HG03025 (cell line): ENCODE results near the gene ACOXL.

ENCODE experiments used
- ATAC-seq: cut with Tn5 transposase; IDR thresholded peaks from one replicate; pipeline ENCODE4 v1.9.1; 2021; ENCODE audit warnings: mild to moderate bottlenecking, moderate library complexity; ENCODE audit not compliant: unreplicated experiment, low FRiP score

The ACOXL gene

GRCh38 chr2:110903548-110903947, 171.2 kb downstream of the ACOXL start:
- ATAC-seq: no peak

DNA sequence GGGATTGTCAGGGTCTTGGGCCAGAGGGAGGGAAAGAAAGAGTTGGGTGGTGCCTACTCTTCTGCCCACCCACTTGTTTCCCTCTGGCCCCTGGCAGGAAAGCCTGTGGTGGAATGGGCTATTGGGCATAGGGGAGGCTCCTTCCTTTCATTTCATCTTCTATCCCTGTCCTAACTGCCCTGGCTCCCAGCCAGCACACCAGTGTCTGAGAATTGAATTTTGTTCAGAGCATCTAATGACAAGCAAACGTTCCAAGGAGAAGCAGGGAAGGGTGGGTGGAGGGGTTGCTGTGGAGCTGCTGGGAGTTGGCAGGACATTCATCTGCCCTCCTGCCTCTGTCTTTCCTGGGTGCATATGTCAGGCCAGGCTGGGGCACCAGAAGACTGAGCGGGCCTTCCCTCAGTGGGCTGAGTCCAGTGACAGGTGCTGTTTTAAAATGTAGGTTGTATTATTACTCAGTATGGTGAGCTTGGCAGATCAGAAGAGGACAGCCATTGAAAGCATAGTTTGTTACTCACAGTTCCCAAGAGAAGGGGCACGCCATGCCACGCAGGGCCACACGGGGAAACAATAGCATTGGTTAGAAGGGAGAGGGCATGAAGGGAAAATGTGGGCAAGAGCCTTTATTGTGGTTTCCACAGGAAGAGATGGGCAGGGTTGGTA, 171.9 kb downstream of the ACOXL start:
- no peak for ATAC-seq

GRCh38 chr2:110904779-110905148, 172.4 kb downstream of the ACOXL start:
- ATAC-seq: no peak

- no peak for ATAC-seq
Observed at GRCh38 chr2:110905217-110905616, 172.8 kb downstream of the ACOXL start.

- ATAC-seq: no peak
Observed at GRCh38 chr2:110906613-110907298, 174.4 kb downstream of the ACOXL start.

GRCh38 chr2:110909501-110909900, 177.1 kb downstream of the ACOXL start:
- ATAC-seq: no peak

GRCh38 chr2:110910423-110910822, 178.1 kb downstream of the ACOXL start:
- ATAC-seq: no peak

GRCh38 chr2:110919738-110920137, 187.4 kb downstream of the ACOXL start:
- no peak for ATAC-seq

- no peak for ATAC-seq
Observed at GRCh38 chr2:110925479-110925878, 193.1 kb downstream of the ACOXL start.

DNA sequence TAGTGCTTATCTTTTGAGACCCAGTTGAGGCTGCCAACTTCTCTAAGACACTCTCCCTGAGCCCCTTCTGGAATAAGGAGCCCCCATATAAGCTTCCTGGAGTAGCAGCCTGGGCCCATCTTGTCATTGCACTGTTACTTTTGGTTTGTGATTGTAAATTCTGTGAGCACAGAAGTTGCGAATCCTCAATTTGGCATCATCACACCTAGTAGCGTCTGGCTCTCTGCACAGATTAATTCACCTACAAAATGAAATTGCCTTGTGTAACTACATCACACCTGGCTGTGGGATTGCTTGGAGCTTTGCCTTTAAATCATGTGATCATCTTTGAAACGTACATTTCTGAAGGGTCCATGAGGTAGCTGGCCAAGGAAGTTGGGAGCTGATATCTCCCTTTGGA, 195.2 kb downstream of the ACOXL start:
- ATAC-seq: no peak

- no peak for ATAC-seq
Observed at GRCh38 chr2:110929528-110929927, 197.2 kb downstream of the ACOXL start.

- ATAC-seq: no peak
Observed at GRCh38 chr2:110931648-110932047, 199.3 kb downstream of the ACOXL start.

DNA sequence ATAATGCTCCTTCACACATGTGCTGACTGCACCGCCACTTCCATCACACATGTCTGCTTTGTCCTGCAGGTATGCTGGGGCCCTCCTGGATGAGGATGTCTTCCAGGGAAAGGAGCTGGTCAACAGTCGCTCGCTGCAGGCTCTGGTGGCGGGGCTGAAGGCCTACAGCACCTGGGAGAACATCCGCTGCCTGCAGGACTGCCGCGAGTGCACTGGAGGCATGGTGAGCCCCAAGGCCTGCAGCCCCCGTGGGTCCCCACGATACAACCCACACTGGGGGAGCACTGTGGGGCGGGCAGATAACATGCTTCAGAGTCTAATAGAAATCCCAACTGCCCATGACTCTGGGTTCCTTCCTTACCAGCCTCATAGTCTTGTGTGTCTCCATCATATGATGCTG, 201.0 kb downstream of the ACOXL start:
- no peak for ATAC-seq

DNA sequence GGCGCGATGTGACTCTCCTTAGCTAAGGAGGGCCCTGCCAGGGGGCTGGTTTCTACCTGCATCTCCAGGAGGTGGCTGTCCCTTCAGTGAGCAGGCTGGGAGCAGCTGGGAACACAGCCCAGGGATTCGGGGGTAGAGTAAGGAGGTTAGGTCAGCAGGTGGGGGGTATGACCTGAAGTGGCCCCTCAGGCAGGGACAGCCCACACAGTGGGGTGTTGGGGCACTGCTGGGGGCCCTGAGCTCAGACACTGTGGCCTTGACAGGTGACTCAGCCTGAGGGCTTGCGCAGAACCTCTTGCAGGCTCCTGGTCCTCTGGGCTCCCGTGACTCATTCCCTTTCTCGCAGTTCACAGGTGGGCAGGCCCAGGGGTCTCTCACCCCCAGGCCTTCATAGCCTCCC, 202.6 kb downstream of the ACOXL start:
- ATAC-seq: no peak

DNA sequence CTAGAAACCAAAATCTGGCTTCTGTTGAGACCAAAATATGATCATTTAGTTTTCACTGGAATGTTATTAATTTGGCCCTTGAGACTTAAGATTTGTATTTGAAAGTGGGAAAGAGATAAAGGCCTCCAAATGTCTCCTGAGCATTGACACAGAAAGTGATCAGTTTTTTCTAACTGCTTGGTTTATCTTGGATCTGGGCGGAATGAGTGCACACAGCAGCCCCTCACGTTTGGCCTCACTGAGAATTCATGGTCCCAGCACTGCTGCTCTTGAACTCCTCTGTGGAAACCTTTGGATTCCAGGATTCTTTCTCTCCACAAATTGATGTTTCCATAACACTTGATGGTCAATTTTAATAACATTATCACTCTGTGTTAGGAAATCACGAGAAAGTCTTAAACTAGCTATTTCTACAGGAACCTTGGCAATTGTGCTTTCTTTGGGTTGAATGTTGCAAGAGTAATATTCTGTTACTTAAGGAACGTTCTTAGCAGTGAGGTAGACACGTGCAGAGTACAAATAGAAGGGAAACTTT, 208.1 kb downstream of the ACOXL start:
- ATAC-seq: no peak

- no peak for ATAC-seq
Observed at GRCh38 chr2:110941226-110941625, 208.9 kb downstream of the ACOXL start.

DNA sequence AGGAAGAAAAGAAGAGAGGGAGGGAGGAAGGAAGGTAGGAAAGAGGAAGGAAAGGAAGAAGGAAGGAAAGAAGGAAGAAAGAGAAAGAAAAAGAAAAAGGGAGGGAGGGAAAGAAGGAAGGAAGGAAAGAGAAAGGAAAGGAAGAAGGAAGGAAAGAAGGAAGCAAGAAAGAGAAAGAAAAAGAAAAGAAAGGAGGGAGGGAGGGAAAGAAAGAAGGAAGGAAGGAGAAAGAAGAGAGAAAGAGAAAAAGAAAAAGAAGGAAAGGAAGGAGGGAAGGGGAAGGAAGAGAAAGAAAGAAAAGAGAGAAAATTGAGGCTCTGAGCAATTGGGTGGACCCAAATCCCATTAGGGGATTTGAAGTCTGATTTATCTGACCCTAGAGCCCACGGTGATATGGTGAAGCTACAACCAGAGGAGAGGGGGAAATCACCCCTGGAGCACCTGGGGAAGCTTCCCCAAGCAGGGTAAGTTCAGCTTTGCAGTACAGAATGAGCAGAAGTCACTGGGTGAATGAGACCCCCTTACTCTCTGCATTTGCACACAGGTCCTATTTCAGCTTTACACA, 210.8 kb downstream of the ACOXL start:
- ATAC-seq: no peak

DNA sequence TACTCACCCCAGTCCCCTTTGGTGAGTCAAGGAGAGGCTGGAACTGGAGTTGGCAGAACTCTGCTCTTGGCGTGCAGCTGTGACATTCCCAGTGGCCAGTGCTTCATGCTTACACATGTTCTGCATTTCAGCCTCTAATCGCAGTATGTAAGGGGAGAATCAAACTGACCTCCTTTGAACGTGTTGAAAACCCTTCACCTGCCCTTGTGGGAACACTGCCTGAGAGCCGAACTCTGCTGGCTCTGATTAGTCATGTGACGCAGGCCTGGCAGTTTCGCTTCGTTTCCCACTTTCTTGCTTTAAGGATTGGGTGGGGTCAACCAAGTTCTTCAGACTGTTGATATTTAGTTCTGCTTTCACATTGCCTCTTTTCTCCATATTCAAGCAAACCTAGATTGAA, 214.5 kb downstream of the ACOXL start:
- no peak for ATAC-seq

GRCh38 chr2:110948027-110948674, 215.8 kb downstream of the ACOXL start:
- no peak for ATAC-seq

- no peak for ATAC-seq
Observed at GRCh38 chr2:110950281-110950680, 217.9 kb downstream of the ACOXL start.

DNA sequence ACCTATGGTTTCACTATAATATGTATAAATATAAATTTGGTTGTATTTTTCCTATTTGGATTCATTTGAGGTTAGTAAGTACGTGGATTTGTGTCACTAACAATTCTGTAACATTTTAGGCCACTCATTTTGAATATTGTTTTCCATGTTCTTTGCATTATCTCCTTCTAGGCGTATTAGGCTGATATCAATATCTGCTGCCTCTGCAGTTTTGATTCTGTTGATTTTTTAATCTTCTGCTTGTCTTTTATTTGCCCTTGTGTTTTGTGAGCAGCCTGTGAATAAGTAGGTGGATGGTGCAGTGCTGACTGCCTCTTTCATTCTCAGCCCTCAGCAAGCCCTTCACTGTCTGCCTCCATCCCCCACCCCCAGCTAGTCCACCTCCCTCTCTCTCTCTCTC, 222.7 kb downstream of the ACOXL start:
- no peak for ATAC-seq
